Naive B cell (primary cell): ENCODE data around the gene TCAIM. TPM values are rescaled to one million over a fixed set of nuclear protein-coding genes. Genes with fewer than 3 reads are reported as not detected.
"Not testable (repeated sequence)": the region's sequence is repeated elsewhere in the genome, so short reads cannot be mapped to it uniquely, and the experiment has no call there.

ENCODE experiments used
- ATAC-seq, 2 donors: fragments of 150-1000 bp; cut with Tn5 transposase; 2 replicates each; pipeline ENCODE4 v1.10.0; 2021; ENCODE audit warnings: low read depth in 2 of 2, mild to moderate bottlenecking in 2 of 2, moderate library complexity in 2 of 2
- DNase-seq: peaks from one replicate; pipeline ENCODE4 v3.0.0; 2022
- H3K27ac Mint-ChIP-seq, 6 donors: one replicate each; pipeline ENCODE4 v1.8.0; 2020 to 2022; ENCODE audit warnings: mild to moderate bottlenecking in 6 of 6, mixed read lengths in 6 of 6, moderate library complexity in 5 of 6, inconsistent platforms in 2 of 6
- H3K27me3 Mint-ChIP-seq, 3 donors: one replicate each; pipeline ENCODE4 v1.8.0; 2021 to 2022; ENCODE audit warnings: mixed read lengths in 3 of 3, mild to moderate bottlenecking in 1 of 3
- H3K36me3 Mint-ChIP-seq, 2 donors: one replicate each; pipeline ENCODE4 v1.8.0; 2020 to 2022; ENCODE audit warnings: mixed read lengths in 2 of 2, inconsistent platforms in 1 of 2, mild to moderate bottlenecking in 1 of 2
- H3K4me1 Mint-ChIP-seq, 3 donors: one replicate each; pipeline ENCODE4 v1.8.0; 2020 to 2022; ENCODE audit warnings: mixed read lengths in 3 of 3, inconsistent platforms in 1 of 3, mild to moderate bottlenecking in 1 of 3, moderate library complexity in 1 of 3
- H3K4me3 Mint-ChIP-seq, 8 donors: one replicate each; pipeline ENCODE4 v1.8.0; 2020 to 2022; ENCODE audit warnings: mild to moderate bottlenecking in 8 of 8, mixed read lengths in 8 of 8, moderate library complexity in 8 of 8, inconsistent platforms in 2 of 8
- H3K9me3 Mint-ChIP-seq, 7 donors: one replicate each; pipeline ENCODE4 v1.8.0; 2020 to 2022; ENCODE audit warnings: mixed read lengths in 7 of 7, mild to moderate bottlenecking in 5 of 7, inconsistent platforms in 2 of 7, moderate library complexity in 1 of 7
- polyA plus RNA-seq, 6 donors: library from polyadenylated mRNA; unstranded; fragments of 300-500 nt; fragmentation: Illumina TruSeq; gene quantifications; one replicate each; pipeline ENCODE4 v1.2.3, GENCODE V29; 2021; ENCODE audit warnings: low read depth in 6 of 6

Gene TCAIM
- polyA plus RNA-seq, 6 donors from 2014 or later: 5.5 to 14.1 (median 11.3) TPM

- peaks cover 0 to 2% (median 0%) of the 10 kb centered on the region in 7 donors for H3K9me3 Mint-ChIP-seq
- DNase-seq: no peak
- no peaks in the 10 kb centered on the region for H3K36me3 Mint-ChIP-seq
- H3K4me3 Mint-ChIP-seq: no peak overlapping the region
- no peaks in the 10 kb centered on the region for H3K4me1 Mint-ChIP-seq
- ATAC-seq: no peak
- H3K27ac Mint-ChIP-seq: no peak overlapping the region
- peaks cover 11 to 24% (median 20%) of the 10 kb centered on the region in 3 donors for H3K27me3 Mint-ChIP-seq
These were observed 8.6 kb upstream of the TCAIM start for GRCh38 chr3:44329946-44330345.

- Mint-ChIP-seq H3K4me1 (no peaks in the 10 kb centered on the region), H3K27me3 (peaks cover 11 to 24% (median 20%) of the 10 kb centered on the region in 3 donors), H3K36me3 (no peaks in the 10 kb centered on the region), H3K9me3 (peaks cover 0 to 2% (median 0%) of the 10 kb centered on the region in 7 donors), H3K4me3 (no peak overlapping the region), H3K27ac (no peak overlapping the region)
- DNase-seq (no peak), ATAC-seq (no peak)
These were observed 8.1 kb upstream of the TCAIM start for GRCh38 chr3:44330444-44330843.

- no peak for ATAC-seq
- H3K27me3 Mint-ChIP-seq: peaks cover 7 to 20% (median 19%) of the 10 kb centered on the region in 3 donors
- no peaks in the 10 kb centered on the region for H3K36me3 Mint-ChIP-seq
- DNase-seq: no peak
- H3K4me3 Mint-ChIP-seq: peak overlapping the region in 1 of 8 donors; percentile 53
- H3K4me1 Mint-ChIP-seq: peaks cover 9 to 13% (median 11%) of the 10 kb centered on the region in 3 donors
- no peak overlapping the region for H3K27ac Mint-ChIP-seq
- H3K9me3 Mint-ChIP-seq: no peaks in the 10 kb centered on the region
These were observed 4.2 kb upstream of the TCAIM start for GRCh38 chr3:44334326-44334725.

- Mint-ChIP-seq H3K9me3 (no peaks in the 10 kb centered on the region), H3K27ac (peak overlapping the region; percentile 96 to 99 (median 99)), H3K4me1 (peaks cover 19 to 24% (median 23%) of the 10 kb centered on the region in 3 donors), H3K27me3 (peaks cover 7 to 20% (median 14%) of the 10 kb centered on the region in 3 donors), H3K36me3 (no peaks in the 10 kb centered on the region), H3K4me3 (peak overlapping the region; percentile 92 to 99 (median 98))
- DNase-seq: no peak
- ATAC-seq: no peak
These were observed 1.2 kb upstream of the TCAIM start for GRCh38 chr3:44337248-44337785.

GRCh38 chr3:44338828-44339127 lies 212 bp downstream of the TCAIM start:
- Mint-ChIP-seq H3K4me1 (peaks cover 19 to 24% (median 23%) of the 10 kb centered on the region in 3 donors), H3K27me3 (peaks cover 0 to 11% (median 6%) of the 10 kb centered on the region in 3 donors), H3K4me3 (peak overlapping the region; percentile 92 to 99 (median 98)), H3K27ac (peak overlapping the region; percentile 96 to 99 (median 98)), H3K9me3 (no peaks in the 10 kb centered on the region), H3K36me3 (no peaks in the 10 kb centered on the region)
- DNase-seq: no peak
- no peak for ATAC-seq

GRCh38 chr3:44339181-44340057 lies 853 bp downstream of the TCAIM start:
- Mint-ChIP-seq H3K4me1 (peaks cover 19 to 24% (median 23%) of the 10 kb centered on the region in 3 donors), H3K36me3 (no peaks in the 10 kb centered on the region), H3K9me3 (no peaks in the 10 kb centered on the region), H3K4me3 (peak overlapping the region; percentile 92 to 99 (median 98)), H3K27ac (peak overlapping the region; percentile 96 to 99 (median 98)), H3K27me3 (peaks cover 0 to 5% (median 2%) of the 10 kb centered on the region in 3 donors)
- no peak for ATAC-seq
- no peak for DNase-seq

GRCh38 chr3:44340058-44340395 lies 1.5 kb downstream of the TCAIM start:
- no peaks in the 10 kb centered on the region for H3K9me3 Mint-ChIP-seq
- H3K27ac Mint-ChIP-seq: peak overlapping the region in 3 of 6 donors; percentile 60 to 99 (median 96)
- DNase-seq: no peak
- peaks cover 19 to 24% (median 23%) of the 10 kb centered on the region in 3 donors for H3K4me1 Mint-ChIP-seq
- no peak for ATAC-seq
- no peaks in the 10 kb centered on the region for H3K27me3 Mint-ChIP-seq
- peak overlapping the region; percentile 64 to 99 (median 96) for H3K4me3 Mint-ChIP-seq
- H3K36me3 Mint-ChIP-seq: no peaks in the 10 kb centered on the region

- ATAC-seq (no peak), DNase-seq (no peak)
- Mint-ChIP-seq H3K9me3 (no peaks in the 10 kb centered on the region), H3K27me3 (no peaks in the 10 kb centered on the region), H3K4me3 (no peak overlapping the region), H3K36me3 (no peaks in the 10 kb centered on the region), H3K4me1 (peaks cover 17 to 21% (median 20%) of the 10 kb centered on the region in 3 donors), H3K27ac (no peak overlapping the region)
These were observed 3.7 kb downstream of the TCAIM start for GRCh38 chr3:44342176-44342790.

GRCh38 chr3:44343421-44343820 lies 4.9 kb downstream of the TCAIM start:
- Mint-ChIP-seq H3K27ac (no peak overlapping the region), H3K9me3 (no peaks in the 10 kb centered on the region), H3K4me3 (no peak overlapping the region), H3K27me3 (no peaks in the 10 kb centered on the region), H3K36me3 (no peaks in the 10 kb centered on the region), H3K4me1 (peaks cover 10 to 17% (median 14%) of the 10 kb centered on the region in 3 donors)
- ATAC-seq (no peak), DNase-seq (no peak)

- not testable (repeated sequence) for ATAC-seq, H3K4me3 Mint-ChIP-seq, H3K36me3 Mint-ChIP-seq, H3K27me3 Mint-ChIP-seq, H3K27ac Mint-ChIP-seq, H3K9me3 Mint-ChIP-seq, DNase-seq
- H3K4me1 Mint-ChIP-seq: peaks cover 10 to 15% (median 14%) of the 10 kb centered on the region in 3 donors
These were observed 8.0 kb downstream of the TCAIM start for GRCh38 chr3:44346590-44346989.

- Mint-ChIP-seq H3K9me3 (no peaks in the 10 kb centered on the region), H3K27me3 (no peaks in the 10 kb centered on the region), H3K4me3 (no peak overlapping the region), H3K36me3 (no peaks in the 10 kb centered on the region), H3K4me1 (peaks cover 10 to 19% (median 14%) of the 10 kb centered on the region in 3 donors), H3K27ac (peak overlapping the region in 5 of 6 donors; percentile 1 to 75 (median 24))
- ATAC-seq: no peak
- no peak for DNase-seq
These were observed 10.4 kb downstream of the TCAIM start for GRCh38 chr3:44348993-44349392.

- DNase-seq (no peak), ATAC-seq (no peak)
- H3K4me3 Mint-ChIP-seq: no peak overlapping the region
- peak overlapping the region in 1 of 6 donors; percentile 39 for H3K27ac Mint-ChIP-seq
- H3K36me3 Mint-ChIP-seq: peaks cover 6 to 16% of the 10 kb centered on the region in 2 donors
- no peaks in the 10 kb centered on the region for H3K9me3 Mint-ChIP-seq
- H3K27me3 Mint-ChIP-seq: no peaks in the 10 kb centered on the region
- peaks cover 14 to 19% (median 17%) of the 10 kb centered on the region in 3 donors for H3K4me1 Mint-ChIP-seq
These were observed 14.9 kb downstream of the TCAIM start for GRCh38 chr3:44353355-44353924.

GRCh38 chr3:44355362-44356033 lies 16.9 kb downstream of the TCAIM start:
- Mint-ChIP-seq H3K27ac (no peak overlapping the region), H3K4me3 (no peak overlapping the region), H3K4me1 (peaks cover 0 to 7% (median 4%) of the 10 kb centered on the region in 3 donors), H3K36me3 (peaks cover 6 to 16% of the 10 kb centered on the region in 2 donors), H3K9me3 (no peaks in the 10 kb centered on the region), H3K27me3 (no peaks in the 10 kb centered on the region)
- ATAC-seq: no peak
- DNase-seq: no peak
